Lower leg skin (tissue), 3 donors: ENCODE results near the gene APOD.
"Not testable (repeated sequence)": the region's sequence is repeated elsewhere in the genome, so short reads cannot be mapped to it uniquely, and the experiment has no call there.

Source experiments
- POLR2A ChIP-seq, 2 donors: fragments of 450-650 bp; IDR thresholded peaks; one replicate each; pipeline ENCODE4 v1.6.1; 2016 to 2017; ENCODE audit warnings: antibody characterized with exemption in 2 of 2, mild to moderate bottlenecking in 1 of 2, moderate library complexity in 1 of 2
- TF ChIP-seq, protein P1 (sequence below), 3 donors: fragments of 450-650 bp; IDR thresholded peaks; one replicate each; pipeline ENCODE4 v1.5.1; 2016; ENCODE audit warnings: antibody characterized with exemption in 3 of 3, mild to moderate bottlenecking in 3 of 3, moderate library complexity in 2 of 3

DNA sequence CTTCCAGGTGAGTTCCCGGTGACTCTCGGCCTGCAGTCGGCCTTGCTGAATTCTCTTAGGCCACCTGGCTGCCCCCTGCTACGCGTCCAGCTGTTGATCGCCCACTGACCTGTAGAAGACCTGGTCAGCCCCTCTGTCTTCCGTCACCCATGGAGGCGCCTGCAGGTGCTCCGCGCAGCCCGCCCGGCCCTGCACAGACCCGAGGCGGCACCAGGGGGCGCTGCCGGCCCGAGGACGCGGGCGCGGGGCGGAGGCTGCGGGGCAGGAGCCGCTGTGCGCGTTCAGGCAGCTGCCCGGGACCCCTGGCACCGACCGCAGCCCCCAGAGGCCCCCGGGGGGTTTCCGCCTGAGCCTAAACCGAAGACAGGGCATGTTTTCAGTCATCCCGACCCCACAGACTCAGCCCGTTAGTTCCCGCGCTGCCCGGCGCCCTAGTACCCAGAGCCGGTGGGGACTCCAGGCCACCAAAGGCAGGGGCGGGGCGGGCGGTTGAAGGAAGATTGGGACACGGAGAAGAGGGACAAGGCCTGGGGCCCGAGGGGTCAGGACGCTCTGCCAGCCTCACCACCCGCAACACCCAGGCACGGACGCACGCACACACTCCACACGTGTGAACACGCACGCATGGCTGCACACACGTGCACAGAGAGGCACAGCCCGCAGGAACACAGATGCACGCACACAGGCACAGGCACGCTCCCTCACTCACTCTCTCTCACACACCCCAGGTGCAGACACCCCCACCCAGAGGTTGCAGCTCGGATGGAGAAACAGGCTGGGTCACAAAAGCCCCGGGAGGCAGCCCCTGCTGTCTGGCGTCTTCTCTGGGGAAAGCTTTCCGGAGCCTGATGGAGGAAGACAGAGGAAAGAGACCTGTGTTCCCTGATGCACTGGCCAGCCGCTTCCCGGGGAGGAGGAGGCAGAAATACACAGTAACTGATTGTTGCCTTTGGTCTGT lies 41.1 kb upstream of the APOD start:
- TF ChIP-seq, protein P1, sequence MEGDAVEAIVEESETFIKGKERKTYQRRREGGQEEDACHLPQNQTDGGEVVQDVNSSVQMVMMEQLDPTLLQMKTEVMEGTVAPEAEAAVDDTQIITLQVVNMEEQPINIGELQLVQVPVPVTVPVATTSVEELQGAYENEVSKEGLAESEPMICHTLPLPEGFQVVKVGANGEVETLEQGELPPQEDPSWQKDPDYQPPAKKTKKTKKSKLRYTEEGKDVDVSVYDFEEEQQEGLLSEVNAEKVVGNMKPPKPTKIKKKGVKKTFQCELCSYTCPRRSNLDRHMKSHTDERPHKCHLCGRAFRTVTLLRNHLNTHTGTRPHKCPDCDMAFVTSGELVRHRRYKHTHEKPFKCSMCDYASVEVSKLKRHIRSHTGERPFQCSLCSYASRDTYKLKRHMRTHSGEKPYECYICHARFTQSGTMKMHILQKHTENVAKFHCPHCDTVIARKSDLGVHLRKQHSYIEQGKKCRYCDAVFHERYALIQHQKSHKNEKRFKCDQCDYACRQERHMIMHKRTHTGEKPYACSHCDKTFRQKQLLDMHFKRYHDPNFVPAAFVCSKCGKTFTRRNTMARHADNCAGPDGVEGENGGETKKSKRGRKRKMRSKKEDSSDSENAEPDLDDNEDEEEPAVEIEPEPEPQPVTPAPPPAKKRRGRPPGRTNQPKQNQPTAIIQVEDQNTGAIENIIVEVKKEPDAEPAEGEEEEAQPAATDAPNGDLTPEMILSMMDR (IDR thresholded peaks at IDR 0.05), result not testable (repeated sequence)
- TF ChIP-seq POLR2A (IDR thresholded peaks at IDR 0.05), result not testable (repeated sequence)
